IMR-90 (cell line): ENCODE data around the gene PMM2. TPM values are rescaled to one million over a fixed set of nuclear protein-coding genes. Genes with fewer than 3 reads are reported as not detected.

Experiments
- ATAC-seq: fragments of 200-7000 bp; cut with Tn5 transposase; 2 replicates; pipeline ENCODE4 v1.9.1; 2020; ENCODE audit warnings: low read depth, mild to moderate bottlenecking, moderate library complexity
- BruUV-seq: library from RNA; stranded (reverse); fragments of 400-500 nt; replicated peaks from 2 replicates; lab custom pipeline; 2021; lab: Mats Ljungman, UMichigan
- CTCF ChIA-PET: fragments of 300-600 bp; formaldehyde crosslinking; extraction: SDS; loops from one replicate; lab custom pipeline; 2021; ENCODE audit warnings: antibody characterized with exemption; lab: Yijun Ruan, JAX
- POLR2A ChIA-PET: fragments of 300-600 bp; sonication (Branson Sonifier 250); formaldehyde crosslinking; loops from one replicate; lab custom pipeline; 2022; ENCODE audit warnings: antibody characterized with exemption; ENCODE audit not compliant: unreplicated experiment; lab: Charles Lee
- DNase-seq: peaks from one replicate; pipeline ENCODE4 v3.0.0; 2013
- H2AFZ ChIP-seq: replicated peaks from 2 replicates; pipeline ENCODE3; 2013; ENCODE audit warnings: low read length, mild to moderate bottlenecking; ENCODE audit not compliant: poor library complexity
- H2AK5ac ChIP-seq: 2 replicates; pipeline ENCODE4 v1.6.1; 2013; ENCODE audit warnings: low read depth, low read length, inconsistent platforms
- H2AK9ac ChIP-seq: replicated peaks from 2 replicates; pipeline ENCODE3; 2013; ENCODE audit warnings: mild to moderate bottlenecking, low read depth, low read length, moderate library complexity; ENCODE audit not compliant: poor library complexity
- H2BK120ac ChIP-seq: 2 replicates; pipeline ENCODE4 v1.6.1; 2013; ENCODE audit warnings: low read depth, low read length, inconsistent platforms
- H2BK15ac ChIP-seq: 3 replicates; pipeline ENCODE4 v1.6.1; 2013; ENCODE audit warnings: low read depth, low read length, inconsistent platforms
- H2BK20ac ChIP-seq: 2 replicates; pipeline ENCODE4 v1.6.1; 2013; ENCODE audit warnings: low read depth, mild to moderate bottlenecking, inconsistent platforms, low read length, moderate library complexity
- H2BK5ac ChIP-seq: 2 replicates; pipeline ENCODE4 v1.6.1; 2013; ENCODE audit warnings: mild to moderate bottlenecking, low read depth, low read length, inconsistent platforms; ENCODE audit not compliant: poor library complexity, severe bottlenecking
- H3K14ac ChIP-seq: replicated peaks from 2 replicates; pipeline ENCODE4 v1.6.1; 2013; ENCODE audit warnings: low read depth, low read length, inconsistent platforms
- H3K18ac ChIP-seq: 2 replicates; pipeline ENCODE4 v1.6.1; 2013; ENCODE audit warnings: low read depth, low read length, control low read depth
- H3K23ac ChIP-seq: 2 replicates; pipeline ENCODE4 v1.6.1; 2013; ENCODE audit warnings: low read depth, low read length, inconsistent platforms
- H3K27ac ChIP-seq: 2 replicates; pipeline ENCODE4 v1.5.1; 2013; ENCODE audit warnings: mild to moderate bottlenecking, control low read depth, low read length; ENCODE audit not compliant: insufficient read depth
- H3K27me3 ChIP-seq: 2 replicates; pipeline ENCODE4 v1.6.1; 2013; ENCODE audit warnings: low read length; ENCODE audit not compliant: control insufficient read depth, insufficient read depth
- H3K36me3 ChIP-seq: 2 replicates; pipeline ENCODE4 v1.6.1; 2013; ENCODE audit warnings: low read length, mixed read lengths; ENCODE audit not compliant: control insufficient read depth, insufficient read depth
- H3K4ac ChIP-seq: 2 replicates; pipeline ENCODE4 v1.6.1; 2013; ENCODE audit warnings: low read depth, low read length, inconsistent platforms
- H3K4me1 ChIP-seq: 2 replicates; pipeline ENCODE4 v1.6.1; 2013; ENCODE audit warnings: low read length, mixed read lengths; ENCODE audit not compliant: control insufficient read depth, insufficient read depth
- H3K4me2 ChIP-seq: 2 replicates; pipeline ENCODE4 v1.6.1; 2013; ENCODE audit warnings: low read depth, mild to moderate bottlenecking, control low read depth, low read length, moderate library complexity
- H3K4me3 ChIP-seq: 2 replicates; pipeline ENCODE4 v1.5.1; 2013; ENCODE audit warnings: low read depth, mild to moderate bottlenecking, control low read depth, low read length, moderate library complexity; ENCODE audit not compliant: insufficient read depth
- H3K56ac ChIP-seq: 2 replicates; pipeline ENCODE4 v1.6.1; 2013; ENCODE audit warnings: low read length, inconsistent platforms; ENCODE audit not compliant: insufficient read depth; ENCODE audit errors: extremely low read depth
- H3K79me1 ChIP-seq, 2 experiments: 2 replicates each; pipeline ENCODE4 v1.6.1; 2013; ENCODE audit warnings: low read length in 2 of 2, inconsistent platforms in 1 of 2, low read depth in 1 of 2
- H3K9ac ChIP-seq: 2 replicates; pipeline ENCODE4 v1.6.1; 2013; ENCODE audit warnings: low read depth, low read length, control low read depth
- H3K9me1 ChIP-seq: 2 replicates; pipeline ENCODE4 v1.6.1; 2013; ENCODE audit warnings: low read length, inconsistent platforms; ENCODE audit not compliant: insufficient read depth
- H3K9me3 ChIP-seq: 2 replicates; pipeline ENCODE4 v1.6.1; 2013; ENCODE audit warnings: low read length; ENCODE audit not compliant: control insufficient read depth, insufficient read depth
- H4K20me1 ChIP-seq: 2 replicates; pipeline ENCODE4 v1.6.1; 2013; ENCODE audit warnings: low read length, inconsistent platforms; ENCODE audit not compliant: insufficient read depth
- H4K5ac ChIP-seq: 2 replicates; pipeline ENCODE4 v1.6.1; 2013; ENCODE audit warnings: mild to moderate bottlenecking, low read depth, low read length, control low read depth
- H4K8ac ChIP-seq, 2 experiments: 2 replicates each; pipeline ENCODE4 v1.6.1; 2013; ENCODE audit warnings: low read depth in 2 of 2, low read length in 2 of 2, control low read depth in 1 of 2, inconsistent platforms in 1 of 2
- H4K91ac ChIP-seq: 2 replicates; pipeline ENCODE4 v1.6.1; 2013; ENCODE audit warnings: low read depth, low read length, inconsistent platforms; ENCODE audit not compliant: insufficient read depth
- CEBPB ChIP-seq: IDR thresholded peaks from 2 replicates; pipeline ENCODE4 v1.6.1; 2012; ENCODE audit warnings: low read depth, low read length, improper control_type of control experiment
- FOS ChIP-seq: fragments of 150-350 bp; IDR thresholded peaks from 2 replicates; pipeline ENCODE4 v1.6.1; 2016; ENCODE audit warnings: low read depth, low read length
- MAFK ChIP-seq: IDR thresholded peaks from 2 replicates; pipeline ENCODE4 v1.6.1; 2012; ENCODE audit warnings: low read depth, low read length, improper control_type of control experiment
- NFE2L2 ChIP-seq: fragments of 150-350 bp; IDR thresholded peaks from 2 replicates; pipeline ENCODE4 v1.6.1; 2016; ENCODE audit warnings: low read depth, mild to moderate bottlenecking, low read length
- POLR2A ChIP-seq: IDR thresholded peaks from 2 replicates; pipeline ENCODE4 v1.6.1; 2012; ENCODE audit warnings: mild to moderate bottlenecking, low read depth, low read length
- WGBS, 2 experiments: methylation state at CpG; one replicate each; pipeline versions ENCODE4 v1.1.5 to v1.1.7; 2013; ENCODE audit warnings: missing lambda C conversion rate in 2 of 2; ENCODE audit not compliant: insufficient read length in 1 of 2; ENCODE audit errors: extremely low coverage in 2 of 2; 5-methylcytosine and 5-hydroxymethylcytosine counted together
- dilution Hi-C: fragments of 300-500 bp; cut with HindIII; formaldehyde crosslinking; loops from one replicate; pipeline ENCODE4 v1.14.3; 2018; ENCODE audit warnings: low sequenced_read_pairs; ENCODE audit not compliant: unreplicated experiment
- in situ Hi-C: fragments of 300-500 bp; cut with MboI; formaldehyde crosslinking; loops from 3 replicates; pipeline ENCODE4 v1.14.3; 2019; ENCODE audit warnings: low sequenced_read_pairs, inconsistent platforms, mixed read lengths
- intact Hi-C: fragments of 100-400 bp; cut with micrococcal nuclease; formaldehyde crosslinking; loops from 2 replicates; pipeline ENCODE4 v1.10.0; 2022
- polyA plus RNA-seq, 3 experiments: library from polyadenylated mRNA; depleted of rRNA; stranded (reverse); fragments of >200 nt; gene quantifications; 2 replicates each; pipeline ENCODE4 v1.2.3, GENCODE V29; 2012; ENCODE audit warnings: low replicate concordance in 1 of 3
- total RNA-seq: library from RNA; depleted of rRNA; stranded (reverse); fragments of >200 nt; gene quantifications from 2 replicates; pipeline ENCODE4 v1.2.3, GENCODE V29; 2012

PMM2 gene
- total and polyA plus RNA-seq, 2 of the 4 experiments (the other 2 are of a cell fraction): 25.8 to 38.9 TPM

DNA sequence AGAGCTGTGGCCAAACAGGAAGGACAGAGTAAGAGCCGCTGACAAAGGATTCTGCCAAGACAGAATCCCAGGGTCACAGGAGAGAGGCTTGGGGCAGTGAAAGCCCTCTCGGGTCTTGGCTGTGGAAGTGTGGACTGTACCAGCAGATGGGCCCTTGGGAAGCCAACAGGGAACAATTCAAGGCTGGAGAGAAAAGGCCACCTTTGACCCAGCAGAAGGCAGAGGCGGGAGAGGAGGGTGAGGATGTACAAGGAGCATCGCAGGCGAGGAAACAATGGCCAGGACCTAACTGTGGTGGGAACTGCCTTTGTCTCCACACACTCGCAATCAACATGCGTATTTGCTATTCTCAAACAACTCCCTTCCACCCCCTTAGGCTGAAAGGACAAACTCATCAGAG is 55.5 kb downstream of the PMM2 start:
- H3K9me1 ChIP-seq: peaks cover 13% of the 10 kb centered on the region
- H3K79me1 ChIP-seq: peaks cover 32 to 76% of the 10 kb centered on the region in 2 experiments; a peak in 3 of 4 replicates
- in situ Hi-C loops: no loop called here
- no peak overlapping the region for H3K14ac ChIP-seq
- no peak overlapping the region for H3K23ac ChIP-seq
- H3K27ac ChIP-seq: no peak overlapping the region
- no peak overlapping the region for H3K9ac ChIP-seq
- dilution Hi-C loops: no loop called here
- no peak overlapping the region for H4K91ac ChIP-seq
- no peak overlapping the region for H2AFZ ChIP-seq
- H2AK5ac ChIP-seq: no peak overlapping the region
- DNase-seq (no peak), ATAC-seq (no peak)
- ChIA-PET CTCF (no interaction called here), POLR2A (no interaction called here)
- H3K4me2 ChIP-seq: no peak overlapping the region
- peaks cover 74% of the 10 kb centered on the region for H3K36me3 ChIP-seq
- peaks cover 23% of the 10 kb centered on the region for H3K4me1 ChIP-seq
- no peak overlapping the region for H2AK9ac ChIP-seq
- H2BK20ac ChIP-seq: no peak overlapping the region
- no peaks in the 10 kb centered on the region for H3K9me3 ChIP-seq
- H2BK120ac ChIP-seq: no peak overlapping the region
- no peak overlapping the region for H3K56ac ChIP-seq
- intact Hi-C loops: no loop called here
- 81% methylated on average over 3 of the region's 7 CpGs; no CpG with 5 or more reads in 1 of the 2 experiments for WGBS, 2 experiments
- no peak overlapping the region for H4K5ac ChIP-seq
- H3K4me3 ChIP-seq: no peak overlapping the region
- H2BK5ac ChIP-seq: no peak overlapping the region
- BruUV-seq: no TSS peak
- H4K8ac ChIP-seq: peak overlapping the region in 1 of 2 experiments; percentile 9; a peak in 1 of 4 replicates
- H3K27me3 ChIP-seq: no peaks in the 10 kb centered on the region
- H4K20me1 ChIP-seq: peaks cover 62% of the 10 kb centered on the region
- no peak overlapping the region for H2BK15ac ChIP-seq
- TF ChIP-seq CEBPB (no peak), NFE2L2 (no peak), MAFK (no peak), POLR2A (no peak), FOS (no peak)
- no peak overlapping the region for H3K18ac ChIP-seq
- H3K4ac ChIP-seq: no peak overlapping the region
